OCI-LY7 (cell line): Measurements from ENCODE around the gene NINL. TPM values are rescaled to one million over a fixed set of nuclear protein-coding genes. Genes with fewer than 3 reads are reported as not detected.

Source experiments
- BruUV-seq: library from RNA; stranded (reverse); fragments of 400-500 nt; replicated peaks from 2 replicates; lab custom pipeline; 2021; lab: Mats Ljungman, UMichigan
- CTCF ChIA-PET: fragments of 300-600 bp; sonication (Branson Sonifier 250); formaldehyde crosslinking; loops from one replicate; lab custom pipeline; 2022; ENCODE audit warnings: antibody characterized with exemption; ENCODE audit not compliant: unreplicated experiment; lab: Charles Lee
- POLR2A ChIA-PET: fragments of 300-600 bp; sonication (Branson Sonifier 250); formaldehyde crosslinking; loops from one replicate; lab custom pipeline; 2022; ENCODE audit warnings: antibody characterized with exemption; lab: Charles Lee
- DNase-seq: peaks from one replicate; pipeline ENCODE4 v3.0.0-alpha.2; 2015; ENCODE audit warnings: low spot score
- H2AFZ ChIP-seq: fragments of 200-600 bp; sonication (generic), shearing (Covaris generic); 2 replicates; pipeline ENCODE4 v1.6.1; 2014; ENCODE audit warnings: mild to moderate bottlenecking, antibody characterized with exemption, low read length, moderate library complexity
- H3K27ac ChIP-seq: fragments of 200-600 bp; sonication (generic); 2 replicates; pipeline ENCODE4 v1.5.1; 2014; ENCODE audit warnings: mixed run types, low read depth, mild to moderate bottlenecking, moderate library complexity, low read length, inconsistent platforms; ENCODE audit not compliant: poor library complexity, severe bottlenecking
- H3K36me3 ChIP-seq: fragments of 200-600 bp; sonication (generic); 2 replicates; pipeline ENCODE4 v1.6.1; 2014; ENCODE audit warnings: mild to moderate bottlenecking, antibody characterized with exemption, low read length, moderate library complexity, mixed read lengths; ENCODE audit not compliant: insufficient read depth
- H3K4me1 ChIP-seq: fragments of 200-600 bp; sonication (generic); 2 replicates; pipeline ENCODE4 v1.5.1; 2014; ENCODE audit warnings: mild to moderate bottlenecking, low read length; ENCODE audit not compliant: insufficient read depth, poor library complexity, severe bottlenecking
- H3K4me2 ChIP-seq: fragments of 200-600 bp; sonication (generic); 2 replicates; pipeline ENCODE4 v1.6.1; 2014; ENCODE audit warnings: mild to moderate bottlenecking, low read length
- H3K4me3 ChIP-seq: fragments of 200-600 bp; sonication (generic); 2 replicates; pipeline ENCODE4 v1.5.1; 2014; ENCODE audit warnings: mild to moderate bottlenecking, low read depth, low read length; ENCODE audit not compliant: poor library complexity, severe bottlenecking
- H3K79me2 ChIP-seq: fragments of 200-600 bp; sonication (generic); 2 replicates; pipeline ENCODE4 v1.6.1; 2016; ENCODE audit warnings: low read depth, mild to moderate bottlenecking, low read length, moderate library complexity, mixed read lengths; ENCODE audit not compliant: insufficient read depth
- H3K9me2 ChIP-seq: fragments of 200-600 bp; sonication (generic); 2 replicates; pipeline ENCODE4 v1.6.1; 2016; ENCODE audit warnings: mild to moderate bottlenecking, low read length, mixed read lengths; ENCODE audit not compliant: insufficient read depth
- H3K9me3 ChIP-seq: fragments of 200-600 bp; sonication (generic); 2 replicates; pipeline ENCODE4 v1.6.1; 2014; ENCODE audit warnings: mild to moderate bottlenecking, mixed run types, low read length, mixed read lengths
- H4K20me1 ChIP-seq: fragments of 200-600 bp; sonication (generic); 2 replicates; pipeline ENCODE4 v1.6.1; 2014; ENCODE audit warnings: mild to moderate bottlenecking, antibody characterized with exemption, low read length, moderate library complexity, mixed read lengths; ENCODE audit not compliant: insufficient read depth
- EZH2phosphoT487 ChIP-seq: fragments of 200-600 bp; sonication (generic); IDR thresholded peaks from 2 replicates; pipeline ENCODE4 v1.6.1; 2018; ENCODE audit warnings: low read depth, borderline replicate concordance, mild to moderate bottlenecking, mixed run types, antibody characterized with exemption, low read length, moderate library complexity, mixed read lengths
- intact Hi-C: fragments of 100-400 bp; cut with micrococcal nuclease; formaldehyde crosslinking; loops from one replicate; pipeline ENCODE4 v1.10.0; 2022; ENCODE audit not compliant: unreplicated experiment
- total RNA-seq, 2 experiments: library from RNA; depleted of rRNA in 1 of 2; stranded (reverse); fragments of >200 nt in 1 of 2; shearing (Covaris generic) in 1 of 2; gene quantifications; 2 replicates each; pipeline ENCODE4 v1.2.3, GENCODE V29; 2014 to 2022
- TF ChIP-seq, protein P1 (sequence below): fragments of 200-600 bp; sonication (generic); conservative IDR thresholded peaks from 2 replicates; pipeline ENCODE4 v1.5.1; 2014; ENCODE audit warnings: mild to moderate bottlenecking, antibody characterized with exemption, low read length, moderate library complexity, mixed read lengths

Gene NINL
- total RNA-seq, 2 experiments from 2014 or later, result 0.06 to 0.55 TPM

DNA sequence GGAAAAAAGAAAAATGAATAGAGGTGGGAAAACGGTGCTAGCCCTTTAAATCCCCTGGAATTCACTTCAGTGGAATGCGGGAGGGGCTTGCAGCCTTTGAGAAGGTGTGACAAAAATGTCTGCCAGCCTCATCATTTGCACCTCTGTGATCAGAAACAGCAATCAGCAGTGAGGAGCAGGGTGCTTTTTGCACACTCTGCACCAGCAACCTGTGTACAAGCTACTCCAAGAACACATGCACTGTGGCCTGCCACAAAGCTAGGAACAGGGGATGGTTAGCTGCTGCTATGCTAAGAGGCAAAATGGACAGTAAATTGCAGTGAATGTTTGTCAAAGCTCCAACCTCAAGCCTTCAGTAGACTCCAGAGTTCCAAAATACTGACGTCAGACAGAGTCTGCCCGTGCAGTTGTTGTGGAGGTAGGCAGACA lies 148.2 kb downstream of the NINL start:
- no peak for TF ChIP-seq EZH2phosphoT487
- TF ChIP-seq, protein P1, sequence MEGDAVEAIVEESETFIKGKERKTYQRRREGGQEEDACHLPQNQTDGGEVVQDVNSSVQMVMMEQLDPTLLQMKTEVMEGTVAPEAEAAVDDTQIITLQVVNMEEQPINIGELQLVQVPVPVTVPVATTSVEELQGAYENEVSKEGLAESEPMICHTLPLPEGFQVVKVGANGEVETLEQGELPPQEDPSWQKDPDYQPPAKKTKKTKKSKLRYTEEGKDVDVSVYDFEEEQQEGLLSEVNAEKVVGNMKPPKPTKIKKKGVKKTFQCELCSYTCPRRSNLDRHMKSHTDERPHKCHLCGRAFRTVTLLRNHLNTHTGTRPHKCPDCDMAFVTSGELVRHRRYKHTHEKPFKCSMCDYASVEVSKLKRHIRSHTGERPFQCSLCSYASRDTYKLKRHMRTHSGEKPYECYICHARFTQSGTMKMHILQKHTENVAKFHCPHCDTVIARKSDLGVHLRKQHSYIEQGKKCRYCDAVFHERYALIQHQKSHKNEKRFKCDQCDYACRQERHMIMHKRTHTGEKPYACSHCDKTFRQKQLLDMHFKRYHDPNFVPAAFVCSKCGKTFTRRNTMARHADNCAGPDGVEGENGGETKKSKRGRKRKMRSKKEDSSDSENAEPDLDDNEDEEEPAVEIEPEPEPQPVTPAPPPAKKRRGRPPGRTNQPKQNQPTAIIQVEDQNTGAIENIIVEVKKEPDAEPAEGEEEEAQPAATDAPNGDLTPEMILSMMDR, result no peak
- BruUV-seq, result no TSS peak

DNA sequence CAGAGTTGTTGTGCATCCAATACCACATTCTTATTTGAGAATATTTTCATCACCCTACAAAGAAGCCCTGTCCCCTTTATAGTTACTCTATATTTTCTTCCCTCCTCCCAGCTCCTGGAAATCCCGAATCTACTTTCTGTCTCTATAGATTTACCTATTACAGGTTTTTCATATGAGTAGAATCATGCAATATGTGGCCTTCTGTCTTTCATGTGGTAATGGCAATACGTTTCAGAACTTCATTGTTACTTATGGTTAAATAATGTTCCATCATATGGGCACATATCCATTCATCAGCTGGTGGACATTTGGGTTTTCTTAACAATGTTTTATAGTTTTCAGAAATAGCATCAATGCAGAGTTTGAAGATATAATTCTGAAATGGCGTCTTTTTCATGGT lies 160.8 kb downstream of the NINL start:
- H4K20me1 ChIP-seq, result peaks cover 7% of the 10 kb centered on the region; the same call in 1 of the 2 replicates
- no peak overlapping the region for H2AFZ ChIP-seq
- no peaks in the 10 kb centered on the region for H3K4me1 ChIP-seq
- DNase-seq, result no peak
- no peaks in the 10 kb centered on the region for H3K79me2 ChIP-seq
- no peak overlapping the region for H3K27ac ChIP-seq
- no peak for TF ChIP-seq EZH2phosphoT487
- TF ChIP-seq, protein P1, result no peak
- BruUV-seq, result no TSS peak
- peaks cover 8% of the 10 kb centered on the region; the same call in 1 of the 2 replicates for H3K9me3 ChIP-seq
- ChIA-PET CTCF (no interaction called here), POLR2A (interaction anchor here (0.6 kb wide), 1 partner anchor 174 kb away, joined by 4 read pairs; no protein-coding TSS in a partner anchor)
- H3K4me3 ChIP-seq, result no peak overlapping the region
- H3K36me3 ChIP-seq, result peaks cover 87% of the 10 kb centered on the region
- no peaks in the 10 kb centered on the region for H3K9me2 ChIP-seq
- intact Hi-C loops, result loop anchor here (2.0 kb wide), 1 partner anchor 14 kb away; no protein-coding TSS in a partner anchor
- no peak overlapping the region for H3K4me2 ChIP-seq

More for the DNA sequence above, 148.2 kb downstream of the NINL start:
- H3K4me3 ChIP-seq, result no peak overlapping the region
- no peak for DNase-seq
- POLR2A ChIA-PET, result no interaction called here
- no peak overlapping the region for H2AFZ ChIP-seq
- H3K9me2 ChIP-seq, result no peaks in the 10 kb centered on the region
- intact Hi-C loops, result no loop called here
- no peaks in the 10 kb centered on the region for H3K79me2 ChIP-seq
- H3K4me1 ChIP-seq, result peaks cover 14% of the 10 kb centered on the region
- no peak overlapping the region for H3K4me2 ChIP-seq
- H4K20me1 ChIP-seq, result peaks cover 6% of the 10 kb centered on the region; the same call in 1 of the 2 replicates
- H3K9me3 ChIP-seq, result no peaks in the 10 kb centered on the region
- H3K36me3 ChIP-seq, result peaks cover 67% of the 10 kb centered on the region
- CTCF ChIA-PET, result no interaction called here
- H3K27ac ChIP-seq, result no peak overlapping the region

DNA sequence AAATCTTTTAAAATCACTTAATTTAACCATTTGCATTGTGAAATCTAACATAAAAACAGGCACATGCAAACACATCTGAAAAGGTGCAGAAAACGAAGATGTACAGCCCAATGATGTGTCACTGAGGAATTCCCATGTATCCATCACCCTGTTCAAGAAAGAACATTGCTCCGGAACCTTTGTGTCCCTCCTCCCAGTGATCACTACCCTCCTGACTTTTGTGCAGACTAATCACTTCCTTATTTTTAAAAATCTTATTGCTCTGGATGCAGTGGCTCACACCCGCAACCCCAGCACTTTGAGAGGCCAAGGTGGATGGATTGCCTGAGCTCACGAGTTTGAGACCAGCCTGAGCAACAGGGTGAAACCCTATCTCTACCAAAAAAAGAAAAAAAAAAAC lies 163.3 kb downstream of the NINL start:
- H3K36me3 ChIP-seq, result peaks cover 86% of the 10 kb centered on the region
- H3K9me3 ChIP-seq, result no peaks in the 10 kb centered on the region
- POLR2A ChIA-PET, result no interaction called here
- no peak overlapping the region for H3K27ac ChIP-seq
- TF ChIP-seq EZH2phosphoT487, result no peak
- TF ChIP-seq, protein P1, result no peak
- H3K4me1 ChIP-seq, result no peaks in the 10 kb centered on the region
- no peaks in the 10 kb centered on the region for H3K9me2 ChIP-seq
- H3K4me3 ChIP-seq, result no peak overlapping the region
- no peak overlapping the region for H3K4me2 ChIP-seq
- DNase-seq, result no peak
- CTCF ChIA-PET, result no interaction called here
- H4K20me1 ChIP-seq, result peaks cover 7% of the 10 kb centered on the region; the same call in 1 of the 2 replicates
- no peaks in the 10 kb centered on the region for H3K79me2 ChIP-seq
- BruUV-seq, result no TSS peak
- intact Hi-C loops, result no loop called here
- no peak overlapping the region for H2AFZ ChIP-seq
